MM.1S (cell line): ENCODE data around the gene C22orf15.

Source experiments
- DNase-seq: peaks from one replicate; pipeline ENCODE4 v3.0.0-alpha.2; 2015
- H2AFZ ChIP-seq: fragments of 300-600 bp; sonication (generic); 2 replicates; pipeline ENCODE4 v1.6.0; 2016; ENCODE audit warnings: antibody characterized with exemption, low read length
- H3F3A ChIP-seq: fragments of 300-600 bp; sonication (generic); 2 replicates; pipeline ENCODE4 v1.6.1; 2016; ENCODE audit warnings: mild to moderate bottlenecking, antibody characterized with exemption, low read length, moderate library complexity, mixed read lengths; ENCODE audit not compliant: insufficient read depth
- H3K27ac ChIP-seq: fragments of 300-600 bp; sonication (generic); 2 replicates; pipeline ENCODE4 v1.5.1; 2016; ENCODE audit warnings: mild to moderate bottlenecking, low read length
- H3K27me3 ChIP-seq: fragments of 300-600 bp; sonication (generic); replicated peaks from 2 replicates; pipeline ENCODE4 v1.6.0; 2016; ENCODE audit warnings: low read length; ENCODE audit not compliant: insufficient read depth
- H3K36me3 ChIP-seq: fragments of 300-600 bp; sonication (generic); replicated peaks from 2 replicates; pipeline ENCODE4 v1.6.1; 2016; ENCODE audit warnings: mild to moderate bottlenecking, low read length, mixed read lengths; ENCODE audit not compliant: insufficient read depth
- H3K4me1 ChIP-seq: fragments of 300-600 bp; sonication (generic); 2 replicates; pipeline ENCODE4 v1.6.1; 2016; ENCODE audit warnings: low read length, mixed read lengths
- H3K4me2 ChIP-seq: fragments of 300-600 bp; sonication (generic); 2 replicates; pipeline ENCODE4 v1.6.0; 2016; ENCODE audit warnings: low read depth, low read length
- H3K4me3 ChIP-seq: fragments of 300-600 bp; sonication (generic); 2 replicates; pipeline ENCODE4 v1.5.1; 2016; ENCODE audit warnings: low read length, mixed read lengths
- H3K79me2 ChIP-seq: fragments of 300-600 bp; sonication (generic); 2 replicates; pipeline ENCODE4 v1.6.1; 2016; ENCODE audit warnings: mixed run types, low read length, mixed read lengths
- H3K9ac ChIP-seq: fragments of 300-600 bp; sonication (generic); 2 replicates; pipeline ENCODE4 v1.6.1; 2016; ENCODE audit warnings: low read length, mixed read lengths
- H3K9me2 ChIP-seq: fragments of 300-600 bp; sonication (generic); replicated peaks from 2 replicates; pipeline ENCODE4 v1.6.1; 2016; ENCODE audit warnings: mild to moderate bottlenecking, low read length, mixed read lengths; ENCODE audit not compliant: insufficient read depth
- H3K9me3 ChIP-seq: fragments of 300-600 bp; sonication (generic); replicated peaks from 2 replicates; pipeline ENCODE4 v1.6.1; 2016; ENCODE audit warnings: mild to moderate bottlenecking, low read length, mixed read lengths; ENCODE audit not compliant: insufficient read depth
- H4K20me1 ChIP-seq: fragments of 300-600 bp; sonication (generic); 2 replicates; pipeline ENCODE4 v1.6.1; 2016; ENCODE audit warnings: mild to moderate bottlenecking, low read length, moderate library complexity, mixed read lengths; ENCODE audit not compliant: insufficient read depth
- CTCF ChIP-seq: fragments of 300-600 bp; sonication (generic); IDR thresholded peaks from 2 replicates; pipeline ENCODE4 v1.5.1; 2016; ENCODE audit warnings: antibody characterized with exemption, low read length, mixed read lengths
- EZH2 ChIP-seq: fragments of 300-600 bp; sonication (generic); optimal IDR thresholded peaks from 2 replicates; pipeline ENCODE3; 2017; ENCODE audit warnings: low read depth, mild to moderate bottlenecking, antibody characterized with exemption, low read length, mixed read lengths
- EZH2phosphoT487 ChIP-seq: fragments of 300-600 bp; sonication (generic); IDR thresholded peaks from 2 replicates; pipeline ENCODE4 v1.6.1; 2018; ENCODE audit warnings: antibody characterized with exemption, low read length

Gene C22orf15

GRCh38 chr22:23780146-23780748 is 17.5 kb downstream of the C22orf15 start:
- Histone ChIP-seq H3K36me3 (no peaks in the 10 kb centered on the region), H3K4me2 (no peak overlapping the region), H3K9me2 (no peaks in the 10 kb centered on the region), H2AFZ (no peak overlapping the region), H3K9ac (no peak overlapping the region), H3K27ac (no peak overlapping the region), H3K4me3 (no peak overlapping the region), H3F3A (no peaks in the 10 kb centered on the region), H3K79me2 (no peaks in the 10 kb centered on the region), H3K4me1 (no peaks in the 10 kb centered on the region), H3K27me3 (no peaks in the 10 kb centered on the region), H3K9me3 (no peaks in the 10 kb centered on the region), H4K20me1 (no peaks in the 10 kb centered on the region)
- no peak for DNase-seq
- no peak for TF ChIP-seq EZH2
- no peak for TF ChIP-seq EZH2phosphoT487
- TF ChIP-seq CTCF, result no peak

GRCh38 chr22:23781065-23781464 is 18.3 kb downstream of the C22orf15 start:
- DNase-seq, result no peak
- Histone ChIP-seq H4K20me1 (no peaks in the 10 kb centered on the region), H3K4me1 (peaks cover 5% of the 10 kb centered on the region; the same call in 1 of the 2 replicates), H3K79me2 (no peaks in the 10 kb centered on the region), H3F3A (peaks cover 5% of the 10 kb centered on the region), H3K27ac (no peak overlapping the region), H3K4me2 (no peak overlapping the region), H3K9ac (no peak overlapping the region), H2AFZ (no peak overlapping the region), H3K4me3 (no peak overlapping the region), H3K27me3 (no peaks in the 10 kb centered on the region), H3K9me3 (no peaks in the 10 kb centered on the region), H3K36me3 (no peaks in the 10 kb centered on the region), H3K9me2 (no peaks in the 10 kb centered on the region)
- TF ChIP-seq CTCF (no peak), EZH2 (no peak), EZH2phosphoT487 (no peak)

GRCh38 chr22:23781511-23782183 is 18.9 kb downstream of the C22orf15 start:
- H3K4me1 ChIP-seq, result peaks cover 10% of the 10 kb centered on the region; the same call in 1 of the 2 replicates
- H3K4me2 ChIP-seq, result no peak overlapping the region
- DNase-seq, result no peak
- no peaks in the 10 kb centered on the region for H3K27me3 ChIP-seq
- peaks cover 10% of the 10 kb centered on the region for H3F3A ChIP-seq
- H3K36me3 ChIP-seq, result no peaks in the 10 kb centered on the region
- H2AFZ ChIP-seq, result no peak overlapping the region
- H4K20me1 ChIP-seq, result no peaks in the 10 kb centered on the region
- TF ChIP-seq CTCF (no peak), EZH2phosphoT487 (no peak), EZH2 (no peak)
- H3K9me2 ChIP-seq, result no peaks in the 10 kb centered on the region
- no peak overlapping the region for H3K27ac ChIP-seq
- no peaks in the 10 kb centered on the region for H3K79me2 ChIP-seq
- no peaks in the 10 kb centered on the region for H3K9me3 ChIP-seq
- H3K4me3 ChIP-seq, result no peak overlapping the region
- H3K9ac ChIP-seq, result no peak overlapping the region
